OCI-LY1 (cell line): ENCODE measurements around the gene ATP8A2.

Experiments
- H2AFZ ChIP-seq: fragments of 200-600 bp; sonication (generic), shearing (Covaris generic); 2 replicates; pipeline ENCODE4 v1.6.0; 2014; ENCODE audit warnings: antibody characterized with exemption, mild to moderate bottlenecking, low read length
- H3F3A ChIP-seq: fragments of 200-600 bp; sonication (generic), shearing (Covaris generic); 2 replicates; pipeline ENCODE4 v1.6.0; 2014; ENCODE audit warnings: mild to moderate bottlenecking, antibody characterized with exemption, low read length, moderate library complexity; ENCODE audit not compliant: insufficient read depth
- H3K27ac ChIP-seq: fragments of 200-600 bp; sonication (generic); 2 replicates; pipeline ENCODE4 v1.5.1; 2014; ENCODE audit warnings: low read length, mixed run types, mild to moderate bottlenecking, low read depth; ENCODE audit not compliant: poor library complexity, severe bottlenecking
- H3K27me3 ChIP-seq: fragments of 200-600 bp; sonication (generic); 2 replicates; pipeline ENCODE4 v1.6.0; 2014; ENCODE audit warnings: antibody characterized with exemption, mild to moderate bottlenecking, low read length, moderate library complexity; ENCODE audit not compliant: insufficient read depth
- H3K36me3 ChIP-seq: fragments of 200-600 bp; sonication (generic); 2 replicates; pipeline ENCODE4 v1.6.1; 2014; ENCODE audit warnings: mild to moderate bottlenecking, antibody characterized with exemption, low read length, moderate library complexity, mixed read lengths; ENCODE audit not compliant: insufficient read depth
- H3K4me1 ChIP-seq: fragments of 200-600 bp; sonication (generic); 2 replicates; pipeline ENCODE4 v1.5.1; 2014; ENCODE audit warnings: mild to moderate bottlenecking, low read length, moderate library complexity; ENCODE audit not compliant: insufficient read depth, severe bottlenecking
- H3K4me2 ChIP-seq: fragments of 200-600 bp; sonication (generic), shearing (Covaris generic); 2 replicates; pipeline ENCODE4 v1.6.1; 2014; ENCODE audit warnings: low read length
- H3K4me3 ChIP-seq: fragments of 200-600 bp; sonication (generic); 2 replicates; pipeline ENCODE4 v1.5.1; 2014; ENCODE audit warnings: low read length, low read depth, mild to moderate bottlenecking, mixed read lengths; ENCODE audit not compliant: poor library complexity, severe bottlenecking
- H3K79me2 ChIP-seq: fragments of 200-600 bp; shearing (Covaris generic); 2 replicates; pipeline ENCODE4 v1.6.1; 2016; ENCODE audit warnings: mixed run types, low read length, mixed read lengths; ENCODE audit not compliant: insufficient read depth
- H3K9ac ChIP-seq: fragments of 200-600 bp; sonication (generic), shearing (Covaris generic); 2 replicates; pipeline ENCODE4 v1.6.1; 2014; ENCODE audit warnings: mild to moderate bottlenecking, low read length, mixed read lengths
- H3K9me2 ChIP-seq: fragments of 200-600 bp; sonication (generic), shearing (Covaris generic); 2 replicates; pipeline ENCODE4 v1.6.1; 2014; ENCODE audit warnings: low read depth, mild to moderate bottlenecking, low read length, mixed read lengths
- H3K9me3 ChIP-seq: fragments of 200-600 bp; shearing (Covaris generic); 2 replicates; pipeline ENCODE4 v1.6.1; 2014; ENCODE audit warnings: low read length, mixed read lengths
- H4K20me1 ChIP-seq: fragments of 200-600 bp; sonication (generic), shearing (Covaris generic); 2 replicates; pipeline ENCODE4 v1.6.0; 2016; ENCODE audit warnings: mild to moderate bottlenecking, low read length; ENCODE audit not compliant: insufficient read depth
- EZH2 ChIP-seq: fragments of 200-600 bp; sonication (generic), shearing (Covaris generic); IDR thresholded peaks from 2 replicates; pipeline ENCODE4 v1.8.0; 2017; ENCODE audit warnings: borderline replicate concordance, mixed run types, mild to moderate bottlenecking, antibody characterized with exemption, low read length, moderate library complexity, mixed read lengths
- TF ChIP-seq, protein P1 (sequence below): fragments of 200-600 bp; sonication (generic), shearing (Covaris generic); IDR thresholded peaks from 2 replicates; pipeline ENCODE4 v1.5.1; 2017; ENCODE audit warnings: mild to moderate bottlenecking, antibody characterized with exemption, low read length, moderate library complexity, mixed read lengths

ATP8A2 gene

DNA sequence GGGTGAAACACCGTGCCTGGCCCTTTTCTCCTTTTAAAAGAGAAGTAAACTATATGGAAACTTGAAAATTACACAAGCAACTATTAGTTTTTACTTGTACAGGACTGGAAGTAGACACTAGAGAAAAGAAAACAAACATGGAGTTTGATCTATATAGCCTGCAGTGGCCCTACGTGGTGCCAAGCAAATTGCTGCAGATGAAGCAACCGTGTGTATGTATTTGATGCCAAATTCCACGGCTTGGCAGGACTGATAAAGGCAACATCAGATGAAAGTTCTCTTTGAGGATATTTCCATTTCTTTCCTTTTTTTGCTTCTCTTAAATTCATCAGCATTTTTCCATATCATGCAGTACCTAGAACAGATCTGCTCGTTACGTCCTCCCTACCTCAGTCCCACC is 49.8 kb downstream of the ATP8A2 start:
- Histone ChIP-seq H3K79me2 (no peaks in the 10 kb centered on the region), H3K4me3 (no peak overlapping the region), H2AFZ (no peak overlapping the region), H3K4me1 (no peaks in the 10 kb centered on the region), H3K9me3 (no peaks in the 10 kb centered on the region), H3F3A (no peaks in the 10 kb centered on the region), H3K4me2 (no peak overlapping the region), H3K9me2 (no peaks in the 10 kb centered on the region), H3K36me3 (no peaks in the 10 kb centered on the region), H4K20me1 (no peaks in the 10 kb centered on the region), H3K9ac (no peak overlapping the region), H3K27me3 (no peaks in the 10 kb centered on the region), H3K27ac (no peak overlapping the region)
- no peak for TF ChIP-seq EZH2
- TF ChIP-seq, protein P1, sequence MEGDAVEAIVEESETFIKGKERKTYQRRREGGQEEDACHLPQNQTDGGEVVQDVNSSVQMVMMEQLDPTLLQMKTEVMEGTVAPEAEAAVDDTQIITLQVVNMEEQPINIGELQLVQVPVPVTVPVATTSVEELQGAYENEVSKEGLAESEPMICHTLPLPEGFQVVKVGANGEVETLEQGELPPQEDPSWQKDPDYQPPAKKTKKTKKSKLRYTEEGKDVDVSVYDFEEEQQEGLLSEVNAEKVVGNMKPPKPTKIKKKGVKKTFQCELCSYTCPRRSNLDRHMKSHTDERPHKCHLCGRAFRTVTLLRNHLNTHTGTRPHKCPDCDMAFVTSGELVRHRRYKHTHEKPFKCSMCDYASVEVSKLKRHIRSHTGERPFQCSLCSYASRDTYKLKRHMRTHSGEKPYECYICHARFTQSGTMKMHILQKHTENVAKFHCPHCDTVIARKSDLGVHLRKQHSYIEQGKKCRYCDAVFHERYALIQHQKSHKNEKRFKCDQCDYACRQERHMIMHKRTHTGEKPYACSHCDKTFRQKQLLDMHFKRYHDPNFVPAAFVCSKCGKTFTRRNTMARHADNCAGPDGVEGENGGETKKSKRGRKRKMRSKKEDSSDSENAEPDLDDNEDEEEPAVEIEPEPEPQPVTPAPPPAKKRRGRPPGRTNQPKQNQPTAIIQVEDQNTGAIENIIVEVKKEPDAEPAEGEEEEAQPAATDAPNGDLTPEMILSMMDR = no peak

DNA sequence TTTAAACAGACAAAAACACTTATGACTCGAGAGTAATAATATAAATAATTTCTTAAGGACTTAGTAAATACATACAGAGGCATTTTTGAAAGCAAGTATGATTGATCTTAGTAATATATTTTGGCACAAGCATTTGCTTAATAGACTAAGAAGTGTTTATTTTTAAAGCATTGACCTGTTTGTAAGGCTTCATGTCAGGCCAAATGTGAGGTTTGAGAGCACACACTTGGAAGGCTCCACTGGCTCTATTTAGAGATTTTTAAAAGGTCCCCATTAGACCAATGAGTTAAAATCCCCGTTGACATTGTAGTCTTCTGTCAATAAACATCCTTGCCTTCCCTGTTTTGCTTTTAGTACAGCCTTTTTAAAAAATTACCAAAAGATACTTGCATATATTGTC is 50.4 kb downstream of the ATP8A2 start:
- Histone ChIP-seq H3K4me3 (no peak overlapping the region), H4K20me1 (no peaks in the 10 kb centered on the region), H3K9me2 (no peaks in the 10 kb centered on the region), H3K27ac (no peak overlapping the region), H3K36me3 (no peaks in the 10 kb centered on the region), H3K4me2 (no peak overlapping the region), H3K79me2 (no peaks in the 10 kb centered on the region), H3K9me3 (no peaks in the 10 kb centered on the region), H2AFZ (no peak overlapping the region), H3K9ac (no peak overlapping the region), H3K4me1 (no peaks in the 10 kb centered on the region), H3F3A (no peaks in the 10 kb centered on the region), H3K27me3 (no peaks in the 10 kb centered on the region)
- no peak for TF ChIP-seq EZH2
- TF ChIP-seq, protein P1 = no peak

DNA sequence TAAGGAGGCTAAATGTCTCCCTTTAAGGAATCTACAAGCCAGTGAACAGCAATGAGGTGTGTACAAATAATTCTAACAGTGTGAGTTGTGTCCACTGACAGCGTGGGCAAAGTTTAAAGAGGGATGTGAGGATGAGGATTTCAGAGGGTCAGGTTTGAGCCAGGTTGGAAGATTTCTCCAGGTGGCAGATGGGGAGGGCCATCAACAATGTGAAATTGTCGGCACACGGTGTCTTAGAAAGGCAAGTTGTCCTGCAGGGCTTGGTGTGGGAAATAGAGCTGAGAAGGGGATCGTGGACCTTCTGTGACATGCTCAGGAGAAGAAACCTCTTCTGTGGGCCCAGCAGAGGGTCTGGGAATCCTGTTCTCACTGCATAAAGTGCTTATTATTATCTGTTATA is 52.1 kb downstream of the ATP8A2 start:
- Histone ChIP-seq H3K27me3 (no peaks in the 10 kb centered on the region), H3K79me2 (no peaks in the 10 kb centered on the region), H3K36me3 (no peaks in the 10 kb centered on the region), H4K20me1 (no peaks in the 10 kb centered on the region), H3K4me3 (no peak overlapping the region), H3K27ac (no peak overlapping the region), H3K9me3 (no peaks in the 10 kb centered on the region), H3K4me1 (no peaks in the 10 kb centered on the region), H3K9ac (no peak overlapping the region), H2AFZ (no peak overlapping the region), H3K4me2 (no peak overlapping the region), H3K9me2 (no peaks in the 10 kb centered on the region), H3F3A (no peaks in the 10 kb centered on the region)
- TF ChIP-seq, protein P1 = no peak
- TF ChIP-seq EZH2 = no peak
